K562 (cell line): ENCODE measurements around the gene ACSF3. TPM values are rescaled to one million over a fixed set of nuclear protein-coding genes. Genes with fewer than 3 reads are reported as not detected.

Experiments
- ATAC-seq: fragments of 200-7000 bp; cut with Tn5 transposase; 3 replicates; pipeline ENCODE4 v1.9.1; 2020; ENCODE audit warnings: moderate library complexity
- BruUV-seq: library from RNA; stranded (reverse); fragments of 400-500 nt; replicated peaks from 2 replicates; lab custom pipeline; 2021; lab: Mats Ljungman, UMichigan
- CTCF ChIA-PET: fragments of 300-600 bp; formaldehyde crosslinking; extraction: SDS; loops from one replicate; lab custom pipeline; 2021; ENCODE audit warnings: low intra/inter-chr PET ratio; lab: Yijun Ruan, JAX
- POLR2A ChIA-PET: fragments of 300-600, 350-650 bp; sonication (Branson Sonifier 250); formaldehyde crosslinking; extraction: SDS; loops from one replicate; lab custom pipeline; 2021; ENCODE audit warnings: antibody characterized with exemption, inconsistent platforms; lab: Yijun Ruan, JAX
- DNase-seq, 4 experiments: peaks; one replicate each; pipeline versions ENCODE4 v3.0.0 to v3.0.0-alpha.2; 2011 to 2018; ENCODE audit warnings: low spot score in 3 of 4, mixed read lengths in 3 of 4; ENCODE audit errors: extremely low read depth in 1 of 4
- FAIRE-seq: peaks from 2 replicates; lab custom pipeline; 2011; peaks lifted over from hg19 to GRCh38; lab: Jason Lieb, UNC
- H2AFZ ChIP-seq: 2 replicates; pipeline ENCODE4 v1.6.0; 2011; ENCODE audit warnings: low read depth, low read length, control low read depth, inconsistent platforms
- H3K27ac ChIP-seq: fragments of 200-600 bp; 3 replicates; pipeline ENCODE4 v1.8.0; 2011; ENCODE audit warnings: low read depth, mild to moderate bottlenecking, control low read depth, inconsistent platforms, low read length, moderate library complexity, mixed read lengths; ENCODE audit errors: extremely low read depth
- H3K27me3 ChIP-seq, 2 experiments: fragments of 300-600 bp in 1 of 2; 2 replicates in 1 of 2; 3 replicates in 1 of 2; pipeline versions ENCODE4 v1.6.0 to v1.8.0; 2011; ENCODE audit warnings: inconsistent platforms in 2 of 2, low read length in 2 of 2, mild to moderate bottlenecking in 1 of 2, mixed read lengths in 1 of 2, moderate library complexity in 1 of 2; ENCODE audit not compliant: control insufficient read depth in 2 of 2, insufficient read depth in 2 of 2
- H3K36me3 ChIP-seq: fragments of 300-600 bp; 3 replicates; pipeline ENCODE4 v1.8.0; 2011; ENCODE audit warnings: mild to moderate bottlenecking, low read length, inconsistent platforms; ENCODE audit not compliant: control insufficient read depth, insufficient read depth
- H3K4me1 ChIP-seq, 2 experiments: fragments of 200-600 bp in 1 of 2; replicated peaks in 1 of 2; 2 replicates in 1 of 2; 3 replicates in 1 of 2; pipeline versions ENCODE4 v1.5.1 to v1.8.0; 2011; ENCODE audit warnings: inconsistent platforms in 2 of 2, low read length in 2 of 2, mild to moderate bottlenecking in 1 of 2, mixed read lengths in 1 of 2, moderate library complexity in 1 of 2; ENCODE audit not compliant: control insufficient read depth in 2 of 2, insufficient read depth in 2 of 2
- H3K4me2 ChIP-seq: 2 replicates; pipeline ENCODE4 v1.6.1; 2011; ENCODE audit warnings: low read length, control low read depth, inconsistent platforms, mixed read lengths; ENCODE audit not compliant: insufficient read depth
- H3K4me3 ChIP-seq: fragments of 200-600 bp; sonication (generic), shearing (Covaris generic); 2 replicates; pipeline ENCODE4 v1.5.1; 2016; ENCODE audit warnings: control low read depth, inconsistent platforms
- H3K79me2 ChIP-seq: fragments of 200-600 bp; 3 replicates; pipeline ENCODE4 v1.8.0; 2011; ENCODE audit warnings: low read length, inconsistent platforms; ENCODE audit not compliant: control insufficient read depth, insufficient read depth
- H3K9ac ChIP-seq, 2 experiments: 2 replicates each; pipeline versions ENCODE4 v1.6.0 to v1.6.1; 2011; ENCODE audit warnings: low read depth in 2 of 2, low read length in 2 of 2, control low read depth in 1 of 2, inconsistent platforms in 1 of 2, mild to moderate bottlenecking in 1 of 2, mixed read lengths in 1 of 2; ENCODE audit not compliant: insufficient read depth in 1 of 2
- H3K9me1 ChIP-seq: one replicate; pipeline ENCODE4 v1.6.0; 2011; ENCODE audit warnings: inconsistent platforms, mild to moderate bottlenecking, low read length, moderate library complexity; ENCODE audit not compliant: control insufficient read depth, insufficient read depth
- H3K9me3 ChIP-seq: replicated peaks from 2 replicates; pipeline ENCODE4 v1.5.1; 2011; ENCODE audit warnings: low read depth, low read length, inconsistent platforms; ENCODE audit not compliant: control insufficient read depth, insufficient read depth
- H4K20me1 ChIP-seq: replicated peaks from 2 replicates; pipeline ENCODE4 v1.6.1; 2011; ENCODE audit warnings: low read length, inconsistent platforms, mixed read lengths; ENCODE audit not compliant: control insufficient read depth, insufficient read depth
- ADNP ChIP-seq: fragments of 200-800 bp; sonication (Bioruptor generic); IDR thresholded peaks from 2 replicates; pipeline ENCODE4 v1.6.1; 2016; ENCODE audit warnings: missing genetic modification characterization, missing compliant biosample characterization
- BCOR ChIP-seq: fragments of 450-650 bp; IDR thresholded peaks from 2 replicates; pipeline ENCODE4 v1.6.1; 2016
- E2F3 ChIP-seq: fragments of 250-450 bp; sonication (Bioruptor Pico); IDR thresholded peaks from 2 replicates; pipeline ENCODE4 v1.4.0; 2020; ENCODE audit warnings: mild to moderate bottlenecking
- HDAC8 ChIP-seq: fragments of 450-650 bp; IDR thresholded peaks from 2 replicates; pipeline ENCODE4 v1.6.1; 2016; ENCODE audit warnings: mild to moderate bottlenecking, missing genetic modification characterization, moderate library complexity, missing compliant biosample characterization
- TRIM24 ChIP-seq, 2 experiments: fragments of 450-650 bp; IDR thresholded peaks; 2 replicates each; pipeline ENCODE4 v1.6.1; 2016
- ZNF146 ChIP-seq: IDR thresholded peaks from one replicate; pipeline ENCODE4 v1.6.1; 2018; ENCODE audit warnings: missing compliant biosample characterization; ENCODE audit not compliant: unreplicated experiment
- WGBS: fragments of 100-300 bp; shearing (Covaris generic); methylation state at CpG from one replicate; pipeline ENCODE4 v1.1.6; 2016; ENCODE audit warnings: low coverage, mixed read lengths; ENCODE audit not compliant: insufficient coverage; ENCODE audit errors: missing lambda C conversion rate; 5-methylcytosine and 5-hydroxymethylcytosine counted together
- in situ Hi-C: fragments of 300-500 bp; cut with MboI; formaldehyde crosslinking; loops from 4 replicates; pipeline ENCODE4 v1.15.0; 2018; ENCODE audit warnings: inconsistent platforms, mixed read lengths
- intact Hi-C: fragments of 100-400 bp; cut with micrococcal nuclease; formaldehyde crosslinking; loops from 2 replicates; pipeline ENCODE4 v1.14.2; 2022
- polyA plus RNA-seq, 8 experiments: library from polyadenylated mRNA; depleted of rRNA in 4 of 8; stranded (reverse) in 5 of 8; unstranded in 3 of 8; fragments of >200 nt; fragmentation: Nextera tagmentation in 2 of 8; fragmentation: Illumina TruSeq in 1 of 8; extraction: Ambion mirVana in 2 of 8; extraction: Trizol in 1 of 8; gene quantifications; 2 replicates each; pipeline versions ENCODE4 v1.2.1 to v1.2.3, GENCODE V29; 2011 to 2014; ENCODE audit warnings: inconsistent platforms in 1 of 8, missing spikeins in 1 of 8
- total RNA-seq, 7 experiments: library from RNA; depleted of rRNA in 6 of 7; stranded (reverse); fragments of >200 nt in 6 of 7; fragmentation: Illumina TruSeq in 2 of 7; extraction: Trizol in 2 of 7; gene quantifications; 2 replicates each; pipeline versions ENCODE4 v1.2.1 to v1.2.3, GENCODE V29; 2011 to 2021; ENCODE audit warnings: low replicate concordance in 1 of 7
- TF ChIP-seq, protein P1 (sequence below), 2 experiments: fragments of 450-650 bp; IDR thresholded peaks; 2 replicates each; pipeline ENCODE4 v1.6.1; 2016

Gene ACSF3
- total and polyA plus RNA-seq, 9 of the 15 experiments (the other 6 are each of a cell fraction or from before 2014, with no cell fraction given) = 0.77 to 32.8 (median 14.7) TPM

DNA sequence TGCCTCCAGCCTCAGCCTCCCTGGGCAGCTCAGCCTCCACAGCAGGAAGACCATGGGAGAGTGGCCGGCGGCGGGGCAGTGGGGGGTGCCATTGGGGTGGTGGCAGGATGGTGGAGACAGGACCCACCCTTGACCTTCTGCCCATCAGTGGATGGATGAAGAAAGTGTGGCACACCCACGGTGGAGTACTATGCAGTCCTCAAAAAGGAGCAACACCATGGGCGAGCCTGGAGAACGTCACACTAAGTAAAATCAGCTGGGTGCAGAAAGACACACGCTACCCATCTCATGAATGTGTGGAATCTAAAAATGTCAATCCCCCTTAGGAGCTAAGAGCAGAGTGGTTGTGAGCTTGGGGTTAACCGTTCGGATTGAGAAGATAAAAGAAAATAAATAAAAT is 34.8 kb upstream of the ACSF3 start:
- POLR2A ChIA-PET = no interaction called here
- 30% methylated on average over 9 of the region's 9 CpGs for WGBS
- in situ Hi-C loops = no loop called here
- ATAC-seq (no peak), FAIRE-seq (no peak), DNase-seq (no peak)
- TF ChIP-seq TRIM24 (IDR thresholded peaks at IDR 0.05) (no peak), E2F3 (CRISPR knock-in tag) (no peak), BCOR (peak; percentile 60; the same call in 1 of the 2 replicates), HDAC8 (tag) (no peak), ZNF146 (CRISPR knock-in tag) (peak; percentile 99), ADNP (tag) (no peak)
- TF ChIP-seq, protein P1, sequence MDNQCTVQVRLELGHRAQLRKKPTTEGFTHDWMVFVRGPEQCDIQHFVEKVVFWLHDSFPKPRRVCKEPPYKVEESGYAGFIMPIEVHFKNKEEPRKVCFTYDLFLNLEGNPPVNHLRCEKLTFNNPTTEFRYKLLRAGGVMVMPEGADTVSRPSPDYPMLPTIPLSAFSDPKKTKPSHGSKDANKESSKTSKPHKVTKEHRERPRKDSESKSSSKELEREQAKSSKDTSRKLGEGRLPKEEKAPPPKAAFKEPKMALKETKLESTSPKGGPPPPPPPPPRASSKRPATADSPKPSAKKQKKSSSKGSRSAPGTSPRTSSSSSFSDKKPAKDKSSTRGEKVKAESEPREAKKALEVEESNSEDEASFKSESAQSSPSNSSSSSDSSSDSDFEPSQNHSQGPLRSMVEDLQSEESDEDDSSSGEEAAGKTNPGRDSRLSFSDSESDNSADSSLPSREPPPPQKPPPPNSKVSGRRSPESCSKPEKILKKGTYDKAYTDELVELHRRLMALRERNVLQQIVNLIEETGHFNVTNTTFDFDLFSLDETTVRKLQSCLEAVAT (IDR thresholded peaks at IDR 0.05) = no peak
- H3K4me2 ChIP-seq = no peak overlapping the region
- CTCF ChIA-PET = no interaction called here
- BruUV-seq = no TSS peak
- H2AFZ ChIP-seq = no peak overlapping the region
- no peaks in the 10 kb centered on the region for H3K36me3 ChIP-seq
- H3K4me3 ChIP-seq = no peak overlapping the region
- 0 out of 2 replicates have a peak, but pooled peaks cover 3% of the 10 kb centered on the region for H4K20me1 ChIP-seq
- intact Hi-C loops = no loop called here
- H3K9ac ChIP-seq = no peak overlapping the region
- H3K4me1 ChIP-seq = peaks cover 0 to 69% of the 10 kb centered on the region in 2 experiments; a peak in 2 of 5 replicates
- H3K9me1 ChIP-seq = no peaks in the 10 kb centered on the region
- H3K27ac ChIP-seq = no peak overlapping the region
- no peaks in the 10 kb centered on the region for H3K79me2 ChIP-seq
- H3K27me3 ChIP-seq = peaks cover 0 to 33% of the 10 kb centered on the region in 2 experiments; a peak in 2 of 5 replicates
- H3K9me3 ChIP-seq = no peaks in the 10 kb centered on the region
